HG03103 (cell line): ENCODE measurements around the gene CLIC3.

Experiments
- ATAC-seq: cut with Tn5 transposase; IDR thresholded peaks from one replicate; pipeline ENCODE4 v1.9.1; 2021; ENCODE audit warnings: low read depth; ENCODE audit not compliant: unreplicated experiment

The CLIC3 gene

GRCh38 chr9:136970361-136970760 lies 26.0 kb downstream of the CLIC3 start:
- no peak for ATAC-seq

DNA sequence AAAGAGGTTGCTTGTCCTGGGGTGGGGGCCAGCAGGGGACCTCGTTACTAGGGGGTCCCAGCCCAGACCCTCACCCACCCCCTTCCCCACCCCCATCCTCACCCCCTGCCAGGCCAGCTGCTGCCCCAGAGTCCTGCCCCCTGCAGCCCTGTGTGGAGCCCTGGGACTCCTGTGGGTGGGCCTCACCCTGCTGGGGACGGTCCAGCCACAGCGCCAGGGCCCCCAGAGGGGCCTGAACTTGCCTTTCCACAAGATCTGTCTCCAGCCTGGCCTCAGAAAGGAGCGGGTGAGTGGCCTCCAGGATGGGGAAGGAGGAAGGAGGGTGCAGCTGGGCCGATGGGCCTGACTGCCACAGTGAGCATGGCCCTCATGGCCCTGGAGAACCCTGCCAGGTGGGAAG lies 26.6 kb downstream of the CLIC3 start:
- no peak for ATAC-seq

- no peak for ATAC-seq
These were observed 27.2 kb downstream of the CLIC3 start for GRCh38 chr9:136969150-136969549.

DNA sequence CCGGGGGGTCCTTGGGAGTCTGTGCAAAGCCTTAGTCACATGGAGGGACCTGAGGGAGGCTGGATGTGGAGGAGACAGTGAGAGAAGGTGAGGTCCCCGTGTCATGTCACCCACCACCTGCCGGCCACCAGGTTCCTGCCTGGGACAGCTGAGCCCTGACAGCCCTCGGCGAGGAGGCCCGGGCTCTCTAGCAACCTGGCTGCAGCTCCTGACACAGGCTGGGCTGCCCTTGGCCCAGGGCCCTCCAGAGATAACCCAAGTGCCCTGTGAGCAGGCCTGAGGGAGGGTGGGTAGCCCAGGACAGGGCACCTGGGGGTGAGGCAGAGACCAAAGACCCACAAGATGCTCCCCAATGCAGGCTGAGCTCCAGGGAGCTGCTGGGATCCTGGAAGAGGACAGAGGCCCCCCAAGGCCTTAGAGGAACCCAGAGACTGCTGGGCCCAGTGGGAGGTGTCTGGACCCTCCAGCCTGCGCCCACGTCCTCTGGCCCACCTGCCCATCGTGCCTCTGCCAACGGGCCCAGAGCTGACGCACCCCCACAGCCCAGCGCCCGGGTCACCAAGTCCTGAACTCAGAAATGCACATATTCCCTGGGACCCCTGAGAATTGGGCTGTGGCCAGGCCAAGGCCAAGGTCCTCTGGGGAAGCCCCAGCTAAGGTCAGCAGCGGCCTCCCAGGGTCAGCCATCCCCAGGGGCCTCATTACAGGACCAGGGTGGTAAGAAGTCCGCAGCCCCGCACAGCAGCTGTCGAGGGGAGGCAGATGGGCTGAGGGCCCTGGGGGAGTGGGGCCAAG lies 27.8 kb downstream of the CLIC3 start:
- ATAC-seq = no peak

DNA sequence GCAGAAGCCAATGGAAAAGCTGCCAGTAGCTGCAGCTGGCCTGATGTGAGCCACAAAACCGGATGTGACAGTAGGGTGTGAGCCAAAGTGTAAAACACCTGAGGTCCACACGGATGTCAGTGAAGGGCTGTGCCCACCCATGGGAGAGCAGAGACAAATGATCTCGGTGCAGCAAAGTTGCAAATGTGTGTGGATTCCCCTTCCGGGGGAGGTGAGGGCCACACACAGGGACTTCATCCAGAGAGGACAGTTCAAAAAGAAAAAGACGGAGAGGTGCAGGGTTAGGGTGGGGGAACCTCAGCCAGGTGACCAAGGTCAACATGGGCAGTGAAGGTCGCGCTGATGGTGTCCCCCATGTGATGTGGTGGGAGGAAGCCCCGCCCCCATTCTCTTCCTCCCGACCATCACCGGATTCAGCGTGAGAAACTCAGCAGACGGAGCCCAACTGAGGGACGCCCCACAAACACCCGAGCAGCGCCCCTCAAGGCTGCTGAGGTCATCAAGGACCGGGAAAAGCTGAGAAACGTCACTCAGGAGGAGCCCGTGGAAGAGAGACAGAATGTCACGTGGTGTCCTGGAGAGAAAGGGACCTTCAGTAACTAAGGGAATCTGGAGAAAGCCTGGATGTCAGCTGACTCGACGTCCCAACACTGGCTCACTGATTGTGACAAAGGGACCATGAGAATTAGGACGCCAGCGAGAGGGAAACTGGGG lies 30.4 kb downstream of the CLIC3 start:
- ATAC-seq = no peak

DNA sequence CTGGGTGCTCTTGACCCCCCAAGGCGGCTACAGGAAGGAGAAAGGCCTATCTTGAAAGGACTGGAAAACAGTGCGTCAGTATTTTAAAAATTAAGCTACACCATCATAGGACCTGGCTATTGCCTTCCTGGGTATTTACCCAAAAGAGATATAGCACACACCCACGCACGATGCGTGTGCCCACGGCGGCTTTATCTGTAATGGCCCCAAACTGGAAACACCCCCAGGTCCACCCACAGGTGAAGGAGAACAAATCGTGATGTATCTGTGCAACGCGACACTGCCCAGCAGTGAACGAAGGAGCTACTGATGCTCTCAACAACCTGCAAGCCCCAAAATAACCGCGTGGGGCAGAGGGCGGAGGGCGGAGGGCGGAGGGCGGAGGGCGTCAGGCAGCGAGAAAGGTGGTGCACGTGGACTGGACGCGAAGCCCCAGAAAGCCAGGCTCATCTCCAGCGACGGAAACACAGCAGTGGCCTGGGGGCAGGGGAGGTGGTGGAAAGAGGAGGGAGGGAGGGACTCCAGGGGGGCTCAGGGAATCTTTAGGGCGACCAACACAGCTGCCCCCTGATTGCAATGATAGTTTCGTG lies 31.4 kb downstream of the CLIC3 start:
- ATAC-seq = no peak

GRCh38 chr9:136964171-136964689 lies 32.1 kb downstream of the CLIC3 start:
- ATAC-seq = no peak

- no peak for ATAC-seq
These were observed 32.6 kb downstream of the CLIC3 start for GRCh38 chr9:136963751-136964150.

- no peak for ATAC-seq
These were observed 33.0 kb downstream of the CLIC3 start for GRCh38 chr9:136963341-136963740.

GRCh38 chr9:136962701-136963248 lies 33.6 kb downstream of the CLIC3 start:
- ATAC-seq = no peak

GRCh38 chr9:136962163-136962562 lies 34.2 kb downstream of the CLIC3 start:
- ATAC-seq = no peak

- no peak for ATAC-seq
These were observed 34.9 kb downstream of the CLIC3 start for GRCh38 chr9:136961279-136962065.

DNA sequence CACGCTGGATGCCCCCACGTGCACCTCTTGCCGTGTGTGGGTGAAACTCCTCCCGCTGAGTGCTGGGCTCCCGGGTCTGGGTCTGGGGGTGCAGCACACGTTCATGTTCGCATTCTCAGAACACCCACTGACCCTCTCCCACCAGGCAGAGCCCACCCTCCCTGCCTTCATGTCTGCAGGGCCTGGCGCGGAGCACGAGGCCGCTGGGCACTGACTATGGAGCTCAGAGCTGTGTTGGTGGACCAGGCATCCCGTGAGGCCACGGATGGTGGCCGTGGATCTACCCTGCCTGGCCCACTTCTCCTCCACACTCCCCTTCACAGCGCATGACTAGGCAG lies 35.5 kb downstream of the CLIC3 start:
- no peak for ATAC-seq

GRCh38 chr9:136960212-136960937 lies 36.0 kb downstream of the CLIC3 start:
- ATAC-seq = no peak

DNA sequence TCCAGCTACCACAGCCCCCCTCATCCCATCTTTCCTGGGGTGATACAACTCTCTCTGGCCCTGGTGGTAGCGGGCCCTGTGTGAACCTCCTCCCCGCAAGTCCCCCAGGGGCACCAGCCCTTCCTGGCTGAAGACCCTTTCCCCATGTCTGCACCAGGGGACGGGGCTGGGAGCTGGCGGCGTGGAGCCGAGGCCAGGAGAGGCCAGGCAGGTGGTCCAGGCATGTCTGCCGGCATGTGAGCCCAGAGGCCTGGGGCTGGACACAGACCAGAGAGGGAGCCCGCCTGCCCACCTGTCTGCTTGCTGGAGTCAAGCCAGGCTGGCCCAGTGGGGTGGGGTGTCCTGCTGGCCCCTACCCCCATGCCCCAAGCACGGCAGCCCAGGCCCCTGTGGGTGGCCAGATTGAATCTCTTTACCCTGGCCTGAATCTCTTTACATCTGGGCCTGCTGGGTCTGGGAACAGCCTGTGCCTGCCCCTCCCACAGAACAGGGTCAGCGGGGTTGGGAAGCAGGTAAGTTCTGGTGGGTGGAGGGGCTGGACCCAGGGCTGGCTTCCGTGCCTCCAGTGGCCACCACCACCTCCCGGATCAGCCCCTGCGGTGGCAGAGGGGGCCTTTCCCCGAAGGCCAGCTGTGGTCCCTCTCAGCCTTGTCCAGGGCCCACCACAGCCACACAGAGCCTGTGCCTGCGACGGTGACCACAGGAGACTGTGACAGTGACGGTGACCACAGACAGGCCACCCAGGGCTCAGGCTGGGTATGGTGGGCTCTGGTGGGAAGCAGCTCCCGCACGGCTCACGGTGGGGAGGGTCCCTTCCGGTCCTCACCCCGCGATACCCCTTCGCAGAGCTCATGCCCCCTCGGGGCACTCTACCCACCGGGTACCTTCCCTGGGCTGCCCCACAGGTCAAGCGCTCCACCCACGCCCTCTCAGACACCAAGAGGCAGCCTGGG lies 37.2 kb downstream of the CLIC3 start:
- no peak for ATAC-seq

DNA sequence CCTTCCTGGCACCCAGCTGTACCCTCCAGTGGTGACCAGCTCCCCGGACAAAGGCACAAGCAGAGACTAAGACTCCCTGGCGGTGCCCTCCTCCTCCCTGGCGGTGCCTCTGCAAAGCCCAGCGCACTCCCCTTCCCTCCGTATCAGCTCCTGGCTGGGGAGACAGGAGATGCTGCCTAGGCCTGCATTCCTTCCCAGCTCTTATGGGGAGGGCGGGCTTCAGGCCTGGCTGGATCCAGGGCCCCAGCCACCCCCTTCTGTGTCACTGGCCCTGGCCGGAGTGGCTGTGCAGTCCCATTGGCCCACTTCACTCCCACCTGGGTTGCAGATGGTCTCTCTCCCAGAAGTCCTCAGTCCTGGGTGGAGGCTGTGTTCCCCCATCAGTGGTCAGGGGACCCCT lies 37.9 kb downstream of the CLIC3 start:
- no peak for ATAC-seq

DNA sequence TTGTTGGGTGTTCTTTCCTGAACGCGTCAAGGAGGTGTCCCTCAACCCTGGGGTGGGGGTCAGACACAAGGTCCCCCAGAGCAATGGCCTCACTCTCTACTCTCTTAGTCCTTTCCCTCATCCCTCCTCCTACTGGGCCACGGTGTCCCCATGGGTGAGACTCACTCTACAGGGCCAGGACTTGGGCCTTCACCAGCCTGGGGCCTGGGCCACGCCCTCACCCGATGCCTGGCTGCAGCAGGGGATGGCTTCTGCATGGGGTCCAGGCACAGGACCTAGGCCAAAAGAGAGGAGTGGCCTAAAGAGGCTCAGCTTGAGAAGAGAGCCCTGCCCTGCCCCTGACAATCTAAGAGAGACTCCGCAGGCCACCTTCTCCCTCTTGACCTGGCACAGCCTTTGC lies 38.5 kb downstream of the CLIC3 start:
- no peak for ATAC-seq

DNA sequence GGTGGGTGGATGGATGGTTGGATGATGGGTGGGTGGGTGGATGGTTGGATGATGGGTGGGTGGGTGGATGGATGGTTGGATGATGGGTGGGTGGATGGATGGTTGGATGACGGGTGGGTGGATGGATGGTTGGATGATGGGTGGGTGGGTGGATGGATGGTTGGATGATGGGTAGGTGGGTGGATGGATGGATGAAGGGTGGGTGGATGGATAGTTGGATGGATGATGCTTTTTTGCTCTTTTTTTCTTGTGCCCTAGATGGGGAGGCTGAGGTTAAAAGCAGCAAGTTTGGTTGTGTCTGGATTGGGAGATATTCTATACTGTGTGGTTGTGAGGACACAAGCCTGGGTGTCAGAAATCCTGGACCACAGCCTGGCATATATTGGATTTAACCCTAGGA lies 38.9 kb downstream of the CLIC3 start:
- no peak for ATAC-seq

- no peak for ATAC-seq
These were observed 39.8 kb downstream of the CLIC3 start for GRCh38 chr9:136956604-136957003.
